GM21528 (cell line): ENCODE results near the gene MVD.

ENCODE experiments used
- ATAC-seq: cut with Tn5 transposase; IDR thresholded peaks from one replicate; pipeline ENCODE4 v1.9.1; 2021; ENCODE audit warnings: mild to moderate bottlenecking, moderate library complexity; ENCODE audit not compliant: unreplicated experiment, low FRiP score

The MVD gene

GRCh38 chr16:88659160-88659559, 3.7 kb downstream of the MVD start:
- ATAC-seq: no peak

GRCh38 chr16:88658714-88659113, 4.2 kb downstream of the MVD start:
- ATAC-seq: no peak

GRCh38 chr16:88657371-88657770, 5.5 kb downstream of the MVD start:
- no peak for ATAC-seq

- ATAC-seq: no peak
Measured at GRCh38 chr16:88656291-88656980, 6.5 kb downstream of the MVD start.

DNA sequence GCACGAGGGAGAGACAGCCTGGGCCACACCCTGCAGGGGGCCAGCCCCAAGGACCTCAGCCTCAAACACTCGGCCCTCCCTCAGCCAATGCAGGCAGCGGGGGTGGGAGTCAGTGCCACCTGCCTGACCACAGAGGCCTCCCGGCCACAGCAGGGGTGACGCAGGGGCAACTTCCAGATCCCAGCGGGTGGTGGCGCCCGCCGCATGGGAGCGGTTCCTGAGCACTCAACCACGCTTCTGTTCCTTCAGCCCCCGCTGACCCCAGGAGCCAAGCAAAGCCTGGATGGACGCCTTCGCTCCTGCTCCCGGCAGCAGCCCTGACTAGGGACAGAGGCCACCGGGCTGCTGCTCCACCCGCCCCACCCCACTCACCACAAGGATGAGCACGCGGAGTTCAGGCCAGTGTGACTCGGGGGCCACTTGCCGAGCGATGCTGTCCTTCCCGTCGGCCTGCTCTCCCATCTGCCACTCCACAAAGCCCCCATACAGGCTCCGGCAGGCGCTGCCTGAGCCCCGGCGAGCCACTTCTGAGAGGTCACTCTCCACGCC, 7.1 kb downstream of the MVD start:
- no peak for ATAC-seq

- ATAC-seq: no peak
Measured at GRCh38 chr16:88655053-88655732, 7.7 kb downstream of the MVD start.

- ATAC-seq: no peak
Measured at GRCh38 chr16:88654363-88655052, 8.4 kb downstream of the MVD start.

DNA sequence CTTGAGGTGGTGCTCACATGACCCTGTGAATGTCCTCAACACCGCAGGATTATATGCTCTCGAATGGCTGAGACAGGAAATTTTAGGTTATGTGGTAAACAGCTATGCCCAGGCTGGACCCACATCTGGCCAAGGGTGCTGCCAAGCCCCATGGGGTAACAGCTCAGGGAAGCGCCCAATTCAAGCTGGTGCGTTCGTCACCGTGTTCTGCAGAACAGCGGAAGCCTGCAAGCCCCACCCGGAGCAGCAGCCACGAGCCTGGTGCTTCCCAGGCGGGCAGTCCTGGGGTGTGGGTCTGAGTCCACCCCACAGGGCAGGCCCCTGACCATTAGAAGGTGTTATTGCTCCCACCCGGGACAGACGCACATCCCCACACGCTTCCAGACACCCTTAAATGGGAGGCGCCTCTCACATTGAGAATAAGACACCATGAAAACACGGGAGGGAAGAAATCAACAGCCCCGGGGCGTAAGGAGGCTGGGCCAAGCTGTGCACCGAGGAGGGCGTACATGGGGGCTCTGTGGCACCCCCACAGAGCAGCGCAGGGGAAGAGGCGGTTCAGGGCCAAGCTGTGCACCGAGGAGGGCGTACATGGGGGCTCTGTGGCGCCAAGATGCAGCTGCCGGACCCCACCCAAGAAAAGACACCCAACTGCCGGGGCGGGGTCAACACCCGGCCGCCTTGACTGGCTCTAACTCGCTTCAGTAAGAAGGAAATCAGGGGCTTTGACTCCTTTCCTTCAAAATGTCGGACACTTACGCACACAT, 9.1 kb downstream of the MVD start:
- no peak for ATAC-seq

- ATAC-seq: no peak
Measured at GRCh38 chr16:88653101-88653500, 9.8 kb downstream of the MVD start.

DNA sequence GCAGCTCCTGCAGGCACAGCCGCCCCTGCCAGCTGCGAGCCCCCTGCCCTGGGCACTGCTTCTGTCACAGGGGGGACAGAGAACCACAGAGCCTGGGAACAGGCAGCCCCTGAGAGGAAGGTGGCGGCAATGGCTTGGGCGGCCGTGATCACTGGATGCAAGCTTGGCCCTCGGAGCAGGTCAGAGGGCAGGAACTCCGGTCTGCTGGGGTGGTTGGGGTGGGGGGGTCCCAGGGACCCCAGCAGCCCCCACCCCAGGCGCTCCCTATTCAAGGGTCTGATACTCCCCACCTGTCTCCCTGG, 10.2 kb downstream of the MVD start:
- no peak for ATAC-seq

- ATAC-seq: no peak
Measured at GRCh38 chr16:88651989-88652761, 10.7 kb downstream of the MVD start.

- ATAC-seq: peak; percentile 73
Measured at GRCh38 chr16:88651276-88651988, 11.5 kb downstream of the MVD start.

GRCh38 chr16:88650749-88651275, 12.1 kb downstream of the MVD start, which contains the start of gene CYBA:
TSS of gene CYBA (minus strand) at chr16:88651053. CDS start at chr16:88651013, 40 bp downstream.
- ATAC-seq: peak; percentile 64

- peak; percentile 18 for ATAC-seq
Measured at GRCh38 chr16:88649924-88650748, 12.8 kb downstream of the MVD start.

- no peak for ATAC-seq
Measured at GRCh38 chr16:88649195-88649923, 13.5 kb downstream of the MVD start.

- no peak for ATAC-seq
Measured at GRCh38 chr16:88647178-88648070, 15.5 kb downstream of the MVD start.
